PC-3 (cell line): ENCODE data around the gene LRBA. TPM values are rescaled to one million over a fixed set of nuclear protein-coding genes. Genes with fewer than 3 reads are reported as not detected.

ENCODE experiments used
- ATAC-seq: fragments of 200-7000 bp; cut with Tn5 transposase; 2 replicates; pipeline ENCODE4 v1.9.1; 2020; ENCODE audit warnings: mild to moderate bottlenecking, moderate library complexity
- BruUV-seq: library from RNA; stranded (reverse); fragments of 400-500 nt; replicated peaks from 2 replicates; lab custom pipeline; 2021; lab: Mats Ljungman, UMichigan
- CTCF ChIA-PET: fragments of 300-600 bp; sonication (Branson Sonifier 250); formaldehyde crosslinking; loops from one replicate; lab custom pipeline; 2022; ENCODE audit warnings: antibody characterized with exemption; lab: Charles Lee
- POLR2A ChIA-PET: fragments of 300-600 bp; sonication (Branson Sonifier 250); formaldehyde crosslinking; loops from one replicate; lab custom pipeline; 2022; ENCODE audit warnings: antibody characterized with exemption; ENCODE audit not compliant: unreplicated experiment; lab: Charles Lee
- DNase-seq: peaks from one replicate; pipeline ENCODE4 v3.0.0-alpha.2; 2015
- H2AFZ ChIP-seq: fragments of 300-600 bp; sonication (generic); 2 replicates; pipeline ENCODE4 v1.6.0; 2016; ENCODE audit warnings: antibody characterized with exemption, low read length
- H3F3A ChIP-seq: fragments of 300-600 bp; sonication (generic); one replicate; pipeline ENCODE4 v1.6.0; 2017; ENCODE audit warnings: antibody characterized with exemption, low read length, control low read depth, mild to moderate bottlenecking; ENCODE audit not compliant: unreplicated experiment
- H3K27ac ChIP-seq: fragments of 300-600 bp; sonication (generic); 2 replicates; pipeline ENCODE4 v1.5.1; 2016; ENCODE audit warnings: mild to moderate bottlenecking, low read length
- H3K27me3 ChIP-seq: fragments of 300-600 bp; sonication (generic); 2 replicates; pipeline ENCODE4 v1.6.1; 2016; ENCODE audit warnings: low read length, mixed read lengths
- H3K36me3 ChIP-seq: fragments of 300-600 bp; sonication (generic); 2 replicates; pipeline ENCODE4 v1.6.1; 2016; ENCODE audit warnings: low read depth, mixed run types, low read length, mixed read lengths
- H3K4me1 ChIP-seq: fragments of 300-600 bp; sonication (generic); 2 replicates; pipeline ENCODE4 v1.5.1; 2016; ENCODE audit warnings: low read length; ENCODE audit not compliant: insufficient read depth
- H3K4me2 ChIP-seq: fragments of 300-600 bp; sonication (generic); 2 replicates; pipeline ENCODE4 v1.6.0; 2016; ENCODE audit warnings: low read length
- H3K4me3 ChIP-seq: fragments of 300-600 bp; sonication (generic); 2 replicates; pipeline ENCODE4 v1.5.1; 2016; ENCODE audit warnings: mild to moderate bottlenecking, low read length, mixed read lengths
- H3K79me2 ChIP-seq: fragments of 300-600 bp; sonication (generic); 2 replicates; pipeline ENCODE4 v1.6.1; 2017; ENCODE audit warnings: low read length, mixed read lengths
- H3K9ac ChIP-seq: fragments of 300-600 bp; sonication (generic); 2 replicates; pipeline ENCODE4 v1.6.0; 2016; ENCODE audit warnings: mild to moderate bottlenecking, low read length
- H3K9me2 ChIP-seq: fragments of 300-600 bp; sonication (generic); replicated peaks from 2 replicates; pipeline ENCODE4 v1.6.1; 2016; ENCODE audit warnings: mixed run types, low read length, mixed read lengths
- H3K9me3 ChIP-seq: fragments of 300-600 bp; sonication (generic); 2 replicates; pipeline ENCODE4 v1.6.1; 2016; ENCODE audit warnings: low read length, mixed read lengths
- H4K20me1 ChIP-seq: fragments of 300-600 bp; sonication (generic); 2 replicates; pipeline ENCODE4 v1.6.1; 2016; ENCODE audit warnings: low read length, mixed read lengths
- CTCF ChIP-seq: fragments of 300-600 bp; sonication (generic); conservative IDR thresholded peaks from 2 replicates; pipeline ENCODE4 v1.5.1; 2017; ENCODE audit warnings: antibody characterized with exemption, low read depth, mild to moderate bottlenecking, low read length
- EZH2 ChIP-seq: fragments of 300-600 bp; sonication (generic); IDR thresholded peaks from one replicate; pipeline ENCODE4 v1.6.1; 2017; ENCODE audit warnings: antibody characterized with exemption, mild to moderate bottlenecking, low read length; ENCODE audit not compliant: unreplicated experiment
- EZH2phosphoT487 ChIP-seq: fragments of 300-600 bp; sonication (generic); IDR thresholded peaks from 2 replicates; pipeline ENCODE4 v1.6.1; 2018; ENCODE audit warnings: mild to moderate bottlenecking, antibody characterized with exemption, low read length, borderline replicate concordance
- intact Hi-C: fragments of 100-400 bp; cut with micrococcal nuclease; formaldehyde crosslinking; loops from 2 replicates; pipeline ENCODE4 v1.9.0; 2023
- total RNA-seq: library from RNA; depleted of rRNA; stranded (reverse); fragments of >200 nt; gene quantifications from 2 replicates; pipeline ENCODE4 v1.2.3, GENCODE V29; 2014

The LRBA gene
- total RNA-seq, 1 experiment from 2014 or later, result 40.8 TPM

- Histone ChIP-seq H3K27me3 (no peaks in the 10 kb centered on the region), H3F3A (peaks cover 2% of the 10 kb centered on the region), H3K9me3 (no peaks in the 10 kb centered on the region), H3K9ac (no peak overlapping the region), H2AFZ (no peak overlapping the region), H3K4me3 (no peak overlapping the region), H3K4me1 (peaks cover 10% of the 10 kb centered on the region), H3K4me2 (no peak overlapping the region), H3K36me3 (no peaks in the 10 kb centered on the region), H3K9me2 (no peaks in the 10 kb centered on the region), H3K27ac (no peak overlapping the region), H3K79me2 (no peaks in the 10 kb centered on the region), H4K20me1 (no peaks in the 10 kb centered on the region)
- no TSS peak for BruUV-seq
- intact Hi-C loops, result no loop called here
- DNase-seq (no peak), ATAC-seq (no peak)
- POLR2A ChIA-PET, result interaction anchor here (0.7 kb wide), 1 partner anchor 8 kb away, joined by 3 read pairs; no protein-coding TSS in a partner anchor
- CTCF ChIA-PET, result no interaction called here
- no peak for TF ChIP-seq EZH2
- TF ChIP-seq CTCF, result no peak
- no peak for TF ChIP-seq EZH2phosphoT487
These were observed 767.9 kb downstream of the LRBA start for GRCh38 chr4:150247184-150247583.

GRCh38 chr4:150244600-150244999 lies 770.5 kb downstream of the LRBA start:
- intact Hi-C loops, result no loop called here
- Histone ChIP-seq H3K79me2 (no peaks in the 10 kb centered on the region), H3K4me3 (no peak overlapping the region), H3K9ac (no peak overlapping the region), H3K27ac (no peak overlapping the region), H3K36me3 (no peaks in the 10 kb centered on the region), H3K4me1 (peaks cover 10% of the 10 kb centered on the region), H3K9me2 (no peaks in the 10 kb centered on the region), H3K4me2 (peak overlapping the region; percentile 3; the same call in 1 of the 2 replicates), H4K20me1 (no peaks in the 10 kb centered on the region), H2AFZ (no peak overlapping the region), H3K27me3 (no peaks in the 10 kb centered on the region), H3F3A (peaks cover 2% of the 10 kb centered on the region), H3K9me3 (no peaks in the 10 kb centered on the region)
- ATAC-seq, result peak; percentile 81
- BruUV-seq, result no TSS peak
- peak; percentile 52 for DNase-seq
- TF ChIP-seq CTCF (no peak), EZH2 (no peak), EZH2phosphoT487 (no peak)
- POLR2A ChIA-PET, result no interaction called here
- CTCF ChIA-PET, result interaction anchor here (0.5 to 1.0 kb wide), 2 partner anchors 15 to 36 kb away, joined by 4 to 7 read pairs; no protein-coding TSS in a partner anchor

GRCh38 chr4:150243932-150244331 lies 771.2 kb downstream of the LRBA start:
- Histone ChIP-seq H3K9ac (no peak overlapping the region), H2AFZ (no peak overlapping the region), H3K4me1 (peaks cover 10% of the 10 kb centered on the region), H3F3A (peaks cover 2% of the 10 kb centered on the region), H3K27me3 (no peaks in the 10 kb centered on the region), H3K4me2 (no peak overlapping the region), H3K79me2 (no peaks in the 10 kb centered on the region), H3K36me3 (no peaks in the 10 kb centered on the region), H4K20me1 (no peaks in the 10 kb centered on the region), H3K9me2 (no peaks in the 10 kb centered on the region), H3K27ac (no peak overlapping the region), H3K9me3 (no peaks in the 10 kb centered on the region), H3K4me3 (no peak overlapping the region)
- ATAC-seq (no peak), DNase-seq (no peak)
- TF ChIP-seq CTCF (no peak), EZH2 (no peak), EZH2phosphoT487 (no peak)
- POLR2A ChIA-PET, result no interaction called here
- intact Hi-C loops, result no loop called here
- no TSS peak for BruUV-seq
- CTCF ChIA-PET, result interaction anchor here (0.6 to 1.0 kb wide), 2 partner anchors 35 to 502 kb away, joined by 4 to 8 read pairs; no protein-coding TSS in a partner anchor
